Measurements from ENCODE around the gene CCDC12.

GRCh38 chr3:46900356-46900755 lies 76.2 kb downstream of the CCDC12 start:
- TF ChIP-seq CTCF (IDR thresholded peaks at IDR 0.05) (no peak), EZH2 (IDR thresholded peaks at IDR 0.05; ENCODE audit: borderline replicate concordance, insufficient read depth, low read depth, low read length, poor library complexity, severe bottlenecking) (no peak)

Data from B cell (primary cell).